HepG2 (cell line): ENCODE data around the gene NKAIN2. TPM values are rescaled to one million over a fixed set of nuclear protein-coding genes. Genes with fewer than 3 reads are reported as not detected.

Source experiments
- ATAC-seq: fragments of 200-7000 bp; cut with Tn5 transposase; 3 replicates; pipeline ENCODE4 v1.9.1; 2020; ENCODE audit warnings: mild to moderate bottlenecking, moderate library complexity
- BruUV-seq: library from RNA; stranded (reverse); fragments of 400-500 nt; replicated peaks from 2 replicates; lab custom pipeline; 2021; lab: Mats Ljungman, UMichigan
- CTCF ChIA-PET: fragments of 300-600 bp; formaldehyde crosslinking; extraction: SDS; loops from one replicate; lab custom pipeline; 2021; ENCODE audit warnings: low total read pairs, inconsistent platforms, low intra/inter-chr PET ratio; lab: Yijun Ruan, JAX
- POLR2A ChIA-PET: fragments of 350-600 bp; sonication (Branson Sonifier 250); formaldehyde crosslinking; loops from one replicate; lab custom pipeline; 2020; ENCODE audit warnings: antibody characterized with exemption, inconsistent platforms; lab: Yijun Ruan, JAX
- DNase-seq: peaks from one replicate; pipeline ENCODE4 v3.0.0-alpha.2; 2015; ENCODE audit warnings: low spot score
- FAIRE-seq: peaks from 3 replicates; lab custom pipeline; 2011; peaks lifted over from hg19 to GRCh38; lab: Jason Lieb, UNC
- H2AFZ ChIP-seq: one replicate; pipeline ENCODE4 v1.6.1; 2011; ENCODE audit warnings: low read length, inconsistent platforms
- H3K27ac ChIP-seq: fragments of 300-600 bp; 3 replicates; pipeline ENCODE4 v1.8.0; 2011; ENCODE audit warnings: mixed run types, mild to moderate bottlenecking, mixed read lengths, low read length, inconsistent platforms; ENCODE audit not compliant: insufficient read depth; ENCODE audit errors: extremely low read length
- H3K27me3 ChIP-seq, 2 experiments: fragments of 200-600 bp in 1 of 2; 2 replicates in 1 of 2; 3 replicates in 1 of 2; pipeline versions ENCODE4 v1.6.0 to v1.8.0; 2011; ENCODE audit warnings: low read length in 2 of 2, mild to moderate bottlenecking in 2 of 2, moderate library complexity in 2 of 2, inconsistent platforms in 1 of 2; ENCODE audit not compliant: insufficient read depth in 2 of 2, control insufficient read depth in 1 of 2
- H3K36me3 ChIP-seq, 2 experiments: fragments of 200-600 bp in 1 of 2; replicated peaks in 1 of 2; 2 replicates in 1 of 2; 3 replicates in 1 of 2; pipeline versions ENCODE4 v1.5.1 to v1.8.0; 2011; ENCODE audit warnings: low read length in 2 of 2, inconsistent platforms in 1 of 2; ENCODE audit not compliant: insufficient read depth in 2 of 2, control insufficient read depth in 1 of 2
- H3K4me1 ChIP-seq: 2 replicates; pipeline ENCODE4 v1.5.1; 2012; ENCODE audit warnings: low read length, inconsistent platforms; ENCODE audit not compliant: insufficient read depth
- H3K4me2 ChIP-seq: 2 replicates; pipeline ENCODE4 v1.6.0; 2011; ENCODE audit warnings: low read depth, low read length, inconsistent platforms
- H3K4me3 ChIP-seq, 3 experiments: fragments of 200-600 bp in 1 of 3; sonication (generic), shearing (Covaris generic) in 1 of 3; replicated peaks in 1 of 3; 2 replicates each; pipeline ENCODE4 v1.5.1; 2011 to 2016; ENCODE audit warnings: low read length in 3 of 3, inconsistent platforms in 2 of 3, low read depth in 2 of 3, mild to moderate bottlenecking in 2 of 3, control low read depth in 1 of 3, mixed read lengths in 1 of 3; ENCODE audit not compliant: insufficient read depth in 1 of 3
- H3K79me2 ChIP-seq: one replicate; pipeline ENCODE4 v1.6.1; 2011; ENCODE audit warnings: low read length, inconsistent platforms; ENCODE audit not compliant: insufficient read depth
- H3K9ac ChIP-seq: 2 replicates; pipeline ENCODE4 v1.6.0; 2011; ENCODE audit warnings: mild to moderate bottlenecking, low read depth, low read length, inconsistent platforms; ENCODE audit not compliant: insufficient read depth
- H3K9me3 ChIP-seq: 2 replicates; pipeline ENCODE4 v1.5.1; 2012; ENCODE audit warnings: mild to moderate bottlenecking, low read length
- H4K20me1 ChIP-seq: 2 replicates; pipeline ENCODE4 v1.6.0; 2011; ENCODE audit warnings: inconsistent platforms, mild to moderate bottlenecking, low read length, moderate library complexity; ENCODE audit not compliant: insufficient read depth
- ATF1 ChIP-seq: IDR thresholded peaks from 2 replicates; pipeline ENCODE4 v1.6.1; 2016; ENCODE audit warnings: mild to moderate bottlenecking, control low read depth
- BHLHE40 ChIP-seq: IDR thresholded peaks from 2 replicates; pipeline ENCODE4 v1.6.1; 2011; ENCODE audit warnings: low read length, improper control_type of control experiment
- KDM5B ChIP-seq: sonication (generic); formaldehyde crosslinking; IDR thresholded peaks from 2 replicates; pipeline ENCODE4 v1.4.0; 2020; ENCODE audit warnings: missing genetic modification reagents, mild to moderate bottlenecking, borderline replicate concordance
- SETDB1 ChIP-seq: sonication (generic); formaldehyde crosslinking; IDR thresholded peaks from 2 replicates; pipeline ENCODE4 v1.5.1; 2020; ENCODE audit warnings: missing genetic modification reagents, mild to moderate bottlenecking, borderline replicate concordance
- ZNF432 ChIP-seq: sonication (generic); formaldehyde crosslinking; IDR thresholded peaks from 2 replicates; pipeline ENCODE4 v1.5.0; 2020; ENCODE audit warnings: missing genetic modification reagents, mild to moderate bottlenecking, borderline replicate concordance
- ZNF550 ChIP-seq: sonication (generic); formaldehyde crosslinking; IDR thresholded peaks from 2 replicates; pipeline ENCODE4 v1.4.0; 2020; ENCODE audit warnings: mild to moderate bottlenecking, missing genetic modification reagents, borderline replicate concordance
- ZNF605 ChIP-seq: sonication (generic); formaldehyde crosslinking; IDR thresholded peaks from 2 replicates; pipeline ENCODE4 v1.8.0; 2022; ENCODE audit warnings: mild to moderate bottlenecking, missing genetic modification reagents
- WGBS: methylation state at CpG from one replicate; pipeline ENCODE4 v1.1.6; 2017; ENCODE audit warnings: low lambda C conversion rate; 5-methylcytosine and 5-hydroxymethylcytosine counted together
- in situ Hi-C: cut with HindIII; loops from 2 replicates; pipeline ENCODE4 v1.10.0; 2017; ENCODE audit warnings: low pct_unique_long_range_greater_than_20kb; ENCODE audit not compliant: extremely low pct_ligation_motif_present
- intact Hi-C: fragments of 100-400 bp; cut with micrococcal nuclease; formaldehyde crosslinking; loops from one replicate; pipeline ENCODE4 v1.10.0; 2022; ENCODE audit not compliant: unreplicated experiment
- polyA plus RNA-seq, 8 experiments: library from polyadenylated mRNA; depleted of rRNA in 3 of 8; stranded (reverse) in 7 of 8; unstranded in 1 of 8; fragments of >200 nt; fragmentation: Illumina TruSeq in 4 of 8; extraction: Trizol in 4 of 8; gene quantifications; 2 replicates each; pipeline versions ENCODE4 v1.2.1 to v1.2.3, GENCODE V29; 2011 to 2016; ENCODE audit warnings: low read depth in 4 of 8, missing spikeins in 1 of 8, mixed read lengths in 1 of 8; ENCODE audit not compliant: insufficient read depth in 1 of 8
- total RNA-seq, 5 experiments: library from RNA; depleted of rRNA; stranded (reverse); fragments of >200 nt; fragmentation: Illumina TruSeq; extraction: Trizol; gene quantifications; 2 replicates each; pipeline ENCODE4 v1.2.3, GENCODE V29; 2016; ENCODE audit warnings: low read depth in 1 of 5
- TF ChIP-seq, protein P1 (sequence below): sonication (generic); formaldehyde crosslinking; IDR thresholded peaks from 2 replicates; pipeline ENCODE4 v1.5.0; 2020; ENCODE audit warnings: mild to moderate bottlenecking, missing genetic modification reagents, borderline replicate concordance
- TF ChIP-seq, protein P2 (sequence below): sonication (generic); formaldehyde crosslinking; IDR thresholded peaks from 2 replicates; pipeline ENCODE4 v1.4.0; 2020; ENCODE audit warnings: missing genetic modification reagents, borderline replicate concordance
- TF ChIP-seq, protein P3 (sequence below): IDR thresholded peaks from 2 replicates; pipeline ENCODE4 v1.6.1; 2016; ENCODE audit warnings: low read depth, control low read depth

NKAIN2 gene
- total and polyA plus RNA-seq, 2 of the 13 experiments (the other 11 are each of a cell fraction or from before 2014, with no cell fraction given): not detected

GRCh38 chr6:124742971-124743370 lies 939.3 kb downstream of the NKAIN2 start (continued):
- TF ChIP-seq, protein P1, sequence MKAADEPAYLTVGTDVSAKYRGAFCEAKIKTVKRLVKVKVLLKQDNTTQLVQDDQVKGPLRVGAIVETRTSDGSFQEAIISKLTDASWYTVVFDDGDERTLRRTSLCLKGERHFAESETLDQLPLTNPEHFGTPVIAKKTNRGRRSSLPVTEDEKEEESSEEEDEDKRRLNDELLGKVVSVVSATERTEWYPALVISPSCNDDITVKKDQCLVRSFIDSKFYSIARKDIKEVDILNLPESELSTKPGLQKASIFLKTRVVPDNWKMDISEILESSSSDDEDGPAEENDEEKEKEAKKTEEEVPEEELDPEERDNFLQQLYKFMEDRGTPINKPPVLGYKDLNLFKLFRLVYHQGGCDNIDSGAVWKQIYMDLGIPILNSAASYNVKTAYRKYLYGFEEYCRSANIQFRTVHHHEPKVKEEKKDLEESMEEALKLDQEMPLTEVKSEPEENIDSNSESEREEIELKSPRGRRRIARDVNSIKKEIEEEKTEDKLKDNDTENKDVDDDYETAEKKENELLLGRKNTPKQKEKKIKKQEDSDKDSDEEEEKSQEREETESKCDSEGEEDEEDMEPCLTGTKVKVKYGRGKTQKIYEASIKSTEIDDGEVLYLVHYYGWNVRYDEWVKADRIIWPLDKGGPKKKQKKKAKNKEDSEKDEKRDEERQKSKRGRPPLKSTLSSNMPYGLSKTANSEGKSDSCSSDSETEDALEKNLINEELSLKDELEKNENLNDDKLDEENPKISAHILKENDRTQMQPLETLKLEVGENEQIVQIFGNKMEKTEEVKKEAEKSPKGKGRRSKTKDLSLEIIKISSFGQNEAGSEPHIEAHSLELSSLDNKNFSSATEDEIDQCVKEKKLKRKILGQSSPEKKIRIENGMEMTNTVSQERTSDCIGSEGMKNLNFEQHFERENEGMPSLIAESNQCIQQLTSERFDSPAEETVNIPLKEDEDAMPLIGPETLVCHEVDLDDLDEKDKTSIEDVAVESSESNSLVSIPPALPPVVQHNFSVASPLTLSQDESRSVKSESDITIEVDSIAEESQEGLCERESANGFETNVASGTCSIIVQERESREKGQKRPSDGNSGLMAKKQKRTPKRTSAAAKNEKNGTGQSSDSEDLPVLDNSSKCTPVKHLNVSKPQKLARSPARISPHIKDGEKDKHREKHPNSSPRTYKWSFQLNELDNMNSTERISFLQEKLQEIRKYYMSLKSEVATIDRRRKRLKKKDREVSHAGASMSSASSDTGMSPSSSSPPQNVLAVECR: no peak

DNA sequence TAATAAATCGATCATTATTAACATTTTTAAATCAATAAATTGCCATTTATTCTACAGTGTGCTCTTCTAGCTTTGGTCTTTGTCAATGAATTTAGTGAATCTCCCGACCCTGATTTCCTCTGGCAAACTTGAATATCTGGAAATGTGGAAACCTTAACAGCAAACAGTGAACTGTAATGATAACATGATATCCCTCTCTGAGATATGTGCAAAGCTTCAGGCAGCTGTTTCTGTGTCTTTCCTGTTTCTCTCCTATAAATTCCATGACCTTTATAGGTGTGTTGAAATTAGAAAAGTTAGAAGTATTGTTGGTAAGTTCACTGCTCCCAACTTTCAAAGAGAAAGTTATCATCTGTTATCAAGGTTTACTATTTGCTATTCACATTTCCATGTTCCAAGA lies 939.8 kb downstream of the NKAIN2 start:
- H2AFZ ChIP-seq: no peak overlapping the region
- CTCF ChIA-PET: no interaction called here
- ATAC-seq: no peak
- POLR2A ChIA-PET: no interaction called here
- in situ Hi-C loops: no loop called here
- no TSS peak for BruUV-seq
- intact Hi-C loops: no loop called here
- no peak for DNase-seq
- H3K79me2 ChIP-seq: no peaks in the 10 kb centered on the region
- H4K20me1 ChIP-seq: no peaks in the 10 kb centered on the region
- TF ChIP-seq ZNF432 (CRISPR knock-in tag) (no peak), SETDB1 (CRISPR knock-in tag) (no peak), BHLHE40 (no peak), KDM5B (CRISPR knock-in tag) (no peak), ZNF605 (no peak), ZNF550 (CRISPR knock-in tag) (no peak), ATF1 (CRISPR knock-in tag) (no peak)
- TF ChIP-seq, protein P2, sequence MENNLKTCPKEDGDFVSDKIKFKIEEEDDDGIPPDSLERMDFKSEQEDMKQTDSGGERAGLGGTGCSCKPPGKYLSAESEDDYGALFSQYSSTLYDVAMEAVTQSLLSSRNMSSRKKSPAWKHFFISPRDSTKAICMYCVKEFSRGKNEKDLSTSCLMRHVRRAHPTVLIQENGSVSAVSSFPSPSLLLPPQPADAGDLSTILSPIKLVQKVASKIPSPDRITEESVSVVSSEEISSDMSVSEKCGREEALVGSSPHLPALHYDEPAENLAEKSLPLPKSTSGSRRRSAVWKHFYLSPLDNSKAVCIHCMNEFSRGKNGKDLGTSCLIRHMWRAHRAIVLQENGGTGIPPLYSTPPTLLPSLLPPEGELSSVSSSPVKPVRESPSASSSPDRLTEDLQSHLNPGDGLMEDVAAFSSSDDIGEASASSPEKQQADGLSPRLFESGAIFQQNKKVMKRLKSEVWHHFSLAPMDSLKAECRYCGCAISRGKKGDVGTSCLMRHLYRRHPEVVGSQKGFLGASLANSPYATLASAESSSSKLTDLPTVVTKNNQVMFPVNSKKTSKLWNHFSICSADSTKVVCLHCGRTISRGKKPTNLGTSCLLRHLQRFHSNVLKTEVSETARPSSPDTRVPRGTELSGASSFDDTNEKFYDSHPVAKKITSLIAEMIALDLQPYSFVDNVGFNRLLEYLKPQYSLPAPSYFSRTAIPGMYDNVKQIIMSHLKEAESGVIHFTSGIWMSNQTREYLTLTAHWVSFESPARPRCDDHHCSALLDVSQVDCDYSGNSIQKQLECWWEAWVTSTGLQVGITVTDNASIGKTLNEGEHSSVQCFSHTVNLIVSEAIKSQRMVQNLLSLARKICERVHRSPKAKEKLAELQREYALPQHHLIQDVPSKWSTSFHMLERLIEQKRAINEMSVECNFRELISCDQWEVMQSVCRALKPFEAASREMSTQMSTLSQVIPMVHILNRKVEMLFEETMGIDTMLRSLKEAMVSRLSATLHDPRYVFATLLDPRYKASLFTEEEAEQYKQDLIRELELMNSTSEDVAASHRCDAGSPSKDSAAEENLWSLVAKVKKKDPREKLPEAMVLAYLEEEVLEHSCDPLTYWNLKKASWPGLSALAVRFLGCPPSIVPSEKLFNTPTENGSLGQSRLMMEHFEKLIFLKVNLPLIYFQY: no peak
- TF ChIP-seq, protein P3, sequence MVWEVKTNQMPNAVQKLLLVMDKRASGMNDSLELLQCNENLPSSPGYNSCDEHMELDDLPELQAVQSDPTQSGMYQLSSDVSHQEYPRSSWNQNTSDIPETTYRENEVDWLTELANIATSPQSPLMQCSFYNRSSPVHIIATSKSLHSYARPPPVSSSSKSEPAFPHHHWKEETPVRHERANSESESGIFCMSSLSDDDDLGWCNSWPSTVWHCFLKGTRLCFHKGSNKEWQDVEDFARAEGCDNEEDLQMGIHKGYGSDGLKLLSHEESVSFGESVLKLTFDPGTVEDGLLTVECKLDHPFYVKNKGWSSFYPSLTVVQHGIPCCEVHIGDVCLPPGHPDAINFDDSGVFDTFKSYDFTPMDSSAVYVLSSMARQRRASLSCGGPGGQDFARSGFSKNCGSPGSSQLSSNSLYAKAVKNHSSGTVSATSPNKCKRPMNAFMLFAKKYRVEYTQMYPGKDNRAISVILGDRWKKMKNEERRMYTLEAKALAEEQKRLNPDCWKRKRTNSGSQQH (CRISPR knock-in tag): no peak
- H3K4me1 ChIP-seq: no peaks in the 10 kb centered on the region
- H3K4me3 ChIP-seq: no peak overlapping the region
- 4% methylated on average over 2 of the region's 2 CpGs for WGBS
- H3K36me3 ChIP-seq: no peaks in the 10 kb centered on the region
- no peak for FAIRE-seq
- H3K27ac ChIP-seq: no peak overlapping the region
- H3K27me3 ChIP-seq: no peaks in the 10 kb centered on the region
- no peak overlapping the region for H3K4me2 ChIP-seq
- H3K9ac ChIP-seq: no peak overlapping the region
- no peaks in the 10 kb centered on the region for H3K9me3 ChIP-seq
